HepG2 (cell line): ENCODE measurements around the gene ZNRF3. TPM values are rescaled to one million over a fixed set of nuclear protein-coding genes. Genes with fewer than 3 reads are reported as not detected.

ENCODE experiments used
- ATAC-seq: fragments of 200-7000 bp; cut with Tn5 transposase; 3 replicates; pipeline ENCODE4 v1.9.1; 2020; ENCODE audit warnings: mild to moderate bottlenecking, moderate library complexity
- BruUV-seq: library from RNA; stranded (reverse); fragments of 400-500 nt; replicated peaks from 2 replicates; lab custom pipeline; 2021; lab: Mats Ljungman, UMichigan
- CTCF ChIA-PET: fragments of 300-600 bp; formaldehyde crosslinking; extraction: SDS; loops from one replicate; lab custom pipeline; 2021; ENCODE audit warnings: low total read pairs, inconsistent platforms, low intra/inter-chr PET ratio; lab: Yijun Ruan, JAX
- POLR2A ChIA-PET: fragments of 350-600 bp; sonication (Branson Sonifier 250); formaldehyde crosslinking; loops from one replicate; lab custom pipeline; 2020; ENCODE audit warnings: antibody characterized with exemption, inconsistent platforms; lab: Yijun Ruan, JAX
- DNase-seq: peaks from one replicate; pipeline ENCODE4 v3.0.0-alpha.2; 2015; ENCODE audit warnings: low spot score
- FAIRE-seq: peaks from 3 replicates; lab custom pipeline; 2011; peaks lifted over from hg19 to GRCh38; lab: Jason Lieb, UNC
- H2AFZ ChIP-seq: one replicate; pipeline ENCODE4 v1.6.1; 2011; ENCODE audit warnings: low read length, inconsistent platforms
- H3K27ac ChIP-seq: fragments of 300-600 bp; 3 replicates; pipeline ENCODE4 v1.8.0; 2011; ENCODE audit warnings: mixed run types, mild to moderate bottlenecking, mixed read lengths, low read length, inconsistent platforms; ENCODE audit not compliant: insufficient read depth; ENCODE audit errors: extremely low read length
- H3K27me3 ChIP-seq, 2 experiments: fragments of 200-600 bp in 1 of 2; 2 replicates in 1 of 2; 3 replicates in 1 of 2; pipeline versions ENCODE4 v1.6.0 to v1.8.0; 2011; ENCODE audit warnings: low read length in 2 of 2, mild to moderate bottlenecking in 2 of 2, moderate library complexity in 2 of 2, inconsistent platforms in 1 of 2; ENCODE audit not compliant: insufficient read depth in 2 of 2, control insufficient read depth in 1 of 2
- H3K36me3 ChIP-seq, 2 experiments: fragments of 200-600 bp in 1 of 2; replicated peaks in 1 of 2; 2 replicates in 1 of 2; 3 replicates in 1 of 2; pipeline versions ENCODE4 v1.5.1 to v1.8.0; 2011; ENCODE audit warnings: low read length in 2 of 2, inconsistent platforms in 1 of 2; ENCODE audit not compliant: insufficient read depth in 2 of 2, control insufficient read depth in 1 of 2
- H3K4me1 ChIP-seq: 2 replicates; pipeline ENCODE4 v1.5.1; 2012; ENCODE audit warnings: low read length, inconsistent platforms; ENCODE audit not compliant: insufficient read depth
- H3K4me2 ChIP-seq: 2 replicates; pipeline ENCODE4 v1.6.0; 2011; ENCODE audit warnings: low read depth, low read length, inconsistent platforms
- H3K4me3 ChIP-seq, 3 experiments: fragments of 200-600 bp in 1 of 3; sonication (generic), shearing (Covaris generic) in 1 of 3; replicated peaks in 1 of 3; 2 replicates each; pipeline ENCODE4 v1.5.1; 2011 to 2016; ENCODE audit warnings: low read length in 3 of 3, inconsistent platforms in 2 of 3, low read depth in 2 of 3, mild to moderate bottlenecking in 2 of 3, control low read depth in 1 of 3, mixed read lengths in 1 of 3; ENCODE audit not compliant: insufficient read depth in 1 of 3
- H3K79me2 ChIP-seq: one replicate; pipeline ENCODE4 v1.6.1; 2011; ENCODE audit warnings: low read length, inconsistent platforms; ENCODE audit not compliant: insufficient read depth
- H3K9ac ChIP-seq: 2 replicates; pipeline ENCODE4 v1.6.0; 2011; ENCODE audit warnings: mild to moderate bottlenecking, low read depth, low read length, inconsistent platforms; ENCODE audit not compliant: insufficient read depth
- H3K9me3 ChIP-seq: 2 replicates; pipeline ENCODE4 v1.5.1; 2012; ENCODE audit warnings: mild to moderate bottlenecking, low read length
- H4K20me1 ChIP-seq: 2 replicates; pipeline ENCODE4 v1.6.0; 2011; ENCODE audit warnings: inconsistent platforms, mild to moderate bottlenecking, low read length, moderate library complexity; ENCODE audit not compliant: insufficient read depth
- MAFF ChIP-seq: IDR thresholded peaks from 2 replicates; pipeline ENCODE4 v1.6.1; 2011; ENCODE audit warnings: low read depth, low read length, improper control_type of control experiment
- MATR3 ChIP-seq: sonication (generic); formaldehyde crosslinking; IDR thresholded peaks from 2 replicates; pipeline ENCODE4 v1.4.0; 2020; ENCODE audit warnings: missing genetic modification reagents
- MIER2 ChIP-seq: IDR thresholded peaks from 2 replicates; pipeline ENCODE4 v1.6.1; 2016; ENCODE audit warnings: missing biosample characterization, missing genetic modification reagents
- MTF2 ChIP-seq: sonication (generic); formaldehyde crosslinking; IDR thresholded peaks from 2 replicates; pipeline ENCODE4 v1.5.0; 2020; ENCODE audit warnings: missing genetic modification reagents, borderline replicate concordance
- NR2F6 ChIP-seq, 2 experiments: IDR thresholded peaks; 2 replicates each; pipeline ENCODE4 v1.6.1; 2016; ENCODE audit warnings: antibody characterized with exemption in 1 of 2, mild to moderate bottlenecking in 1 of 2
- PHF5A ChIP-seq: IDR thresholded peaks from one replicate; pipeline ENCODE4 v1.6.1; 2018; ENCODE audit warnings: low read depth, missing genetic modification reagents; ENCODE audit not compliant: unreplicated experiment
- SSRP1 ChIP-seq: IDR thresholded peaks from 2 replicates; pipeline ENCODE4 v1.6.1; 2016; ENCODE audit warnings: control low read depth
- TCF7 ChIP-seq: sonication (generic); IDR thresholded peaks from 2 replicates; pipeline ENCODE4 v1.6.1; 2016; ENCODE audit warnings: antibody characterized with exemption, low read depth
- TMF1 ChIP-seq: sonication (generic); formaldehyde crosslinking; IDR thresholded peaks from 2 replicates; pipeline ENCODE4 v1.8.1; 2022; ENCODE audit warnings: low read depth, missing genetic modification reagents
- XRCC5 ChIP-seq: fragments of 200-400 bp; formaldehyde crosslinking; optimal IDR thresholded peaks from 2 replicates; pipeline ENCODE3; 2017; ENCODE audit warnings: mild to moderate bottlenecking, low read length
- YY1 ChIP-seq: IDR thresholded peaks from 2 replicates; pipeline ENCODE4 v1.6.1; 2011; ENCODE audit warnings: low read length, low read depth, moderate library complexity, mild to moderate bottlenecking; ENCODE audit not compliant: insufficient read depth, insufficient replicate concordance
- ZFP37 ChIP-seq: sonication (generic); formaldehyde crosslinking; IDR thresholded peaks from 2 replicates; pipeline ENCODE4 v1.4.0; 2020; ENCODE audit warnings: missing genetic modification reagents, borderline replicate concordance
- ZNF276 ChIP-seq: sonication (generic); formaldehyde crosslinking; IDR thresholded peaks from 2 replicates; pipeline ENCODE4 v1.4.0; 2020; ENCODE audit warnings: mild to moderate bottlenecking, low read depth, missing genetic modification reagents
- ZNF512B ChIP-seq: sonication (generic); formaldehyde crosslinking; IDR thresholded peaks from 2 replicates; pipeline ENCODE4 v1.5.1; 2020; ENCODE audit warnings: missing genetic modification reagents, mild to moderate bottlenecking, borderline replicate concordance
- ZNF776 ChIP-seq: sonication (generic); formaldehyde crosslinking; IDR thresholded peaks from 2 replicates; pipeline ENCODE4 v1.4.0; 2020; ENCODE audit warnings: mild to moderate bottlenecking, missing genetic modification reagents
- ZSCAN22 ChIP-seq: sonication (generic); formaldehyde crosslinking; IDR thresholded peaks from 2 replicates; pipeline ENCODE4 v1.4.0; 2020; ENCODE audit warnings: mild to moderate bottlenecking, missing genetic modification reagents
- WGBS: methylation state at CpG from one replicate; pipeline ENCODE4 v1.1.6; 2017; ENCODE audit warnings: low lambda C conversion rate; 5-methylcytosine and 5-hydroxymethylcytosine counted together
- in situ Hi-C: cut with HindIII; loops from 2 replicates; pipeline ENCODE4 v1.10.0; 2017; ENCODE audit warnings: low pct_unique_long_range_greater_than_20kb; ENCODE audit not compliant: extremely low pct_ligation_motif_present
- intact Hi-C: fragments of 100-400 bp; cut with micrococcal nuclease; formaldehyde crosslinking; loops from one replicate; pipeline ENCODE4 v1.10.0; 2022; ENCODE audit not compliant: unreplicated experiment
- polyA plus RNA-seq, 8 experiments: library from polyadenylated mRNA; depleted of rRNA in 3 of 8; stranded (reverse) in 7 of 8; unstranded in 1 of 8; fragments of >200 nt; fragmentation: Illumina TruSeq in 4 of 8; extraction: Trizol in 4 of 8; gene quantifications; 2 replicates each; pipeline versions ENCODE4 v1.2.1 to v1.2.3, GENCODE V29; 2011 to 2016; ENCODE audit warnings: low read depth in 4 of 8, missing spikeins in 1 of 8, mixed read lengths in 1 of 8; ENCODE audit not compliant: insufficient read depth in 1 of 8
- total RNA-seq, 5 experiments: library from RNA; depleted of rRNA; stranded (reverse); fragments of >200 nt; fragmentation: Illumina TruSeq; extraction: Trizol; gene quantifications; 2 replicates each; pipeline ENCODE4 v1.2.3, GENCODE V29; 2016; ENCODE audit warnings: low read depth in 1 of 5
- TF ChIP-seq, protein P1 (sequence below): sonication (generic); formaldehyde crosslinking; IDR thresholded peaks from 2 replicates; pipeline ENCODE4 v1.4.0; 2020; ENCODE audit warnings: mild to moderate bottlenecking, low read depth, missing genetic modification reagents
- TF ChIP-seq, protein P2 (sequence below): IDR thresholded peaks from 2 replicates; pipeline ENCODE4 v1.6.1; 2018; ENCODE audit warnings: missing genetic modification reagents, mild to moderate bottlenecking, missing compliant biosample characterization

The ZNRF3 gene
- total and polyA plus RNA-seq, 2 of the 13 experiments (the other 11 are each of a cell fraction or from before 2014, with no cell fraction given) = 20.3 to 36.7 TPM

DNA sequence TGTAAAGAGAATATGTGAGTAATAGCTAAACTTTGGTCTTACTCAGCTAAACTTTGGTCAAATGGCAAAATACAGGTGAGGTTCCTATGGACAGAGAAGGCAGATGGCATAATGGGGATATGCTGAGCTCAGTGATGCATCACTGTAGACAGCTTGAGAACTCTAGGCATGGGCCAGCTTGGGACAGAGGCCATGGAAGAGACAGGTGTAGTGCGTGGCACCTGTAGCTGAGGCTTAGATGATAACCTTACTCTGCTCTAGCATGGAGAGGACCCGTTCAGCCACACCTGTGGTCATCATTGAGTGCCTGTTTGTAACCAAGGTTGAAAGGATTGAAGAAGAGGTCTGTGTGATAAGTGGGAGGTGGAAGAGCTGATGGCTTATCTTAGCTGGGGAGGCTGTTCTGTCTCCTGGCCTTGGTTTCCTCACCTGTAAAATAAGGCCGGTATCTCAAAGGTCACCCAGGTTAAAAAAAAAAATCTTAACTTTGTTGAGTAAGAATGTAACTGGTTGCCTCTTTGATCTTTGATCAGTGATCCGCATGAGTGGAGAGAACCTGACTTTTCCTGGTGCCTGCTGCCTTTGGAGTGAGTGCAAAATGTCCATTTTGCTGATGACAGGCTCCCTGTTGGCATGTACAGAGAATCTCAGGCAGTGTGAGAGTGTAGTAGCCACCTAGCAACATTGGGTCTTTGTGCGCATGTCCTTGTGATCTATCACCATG lies 48.6 kb downstream of the ZNRF3 start:
- in situ Hi-C loops = no loop called here
- intact Hi-C loops = loop anchor here (2.0 kb wide), 1 partner anchor 21 kb away; no protein-coding TSS in a partner anchor
- TF ChIP-seq SSRP1 (CRISPR knock-in tag) = 0 out of 2 replicates have a peak, but pooled peaks have one; percentile 67
- no peak for TF ChIP-seq ZFP37 (CRISPR knock-in tag)
- peak; percentile 56; the same call in 1 of the 2 replicates for TF ChIP-seq MAFF
- TF ChIP-seq YY1 = no peak
- TF ChIP-seq MTF2 (CRISPR knock-in tag) = no peak
- no peak for TF ChIP-seq MATR3 (CRISPR knock-in tag)
- no peak for TF ChIP-seq ZNF276 (CRISPR knock-in tag)
- no peak for TF ChIP-seq ZNF776
- TF ChIP-seq TMF1 (CRISPR knock-in tag) = 0 out of 2 replicates have a peak, but pooled peaks have one; percentile 37
- TF ChIP-seq MIER2 (CRISPR knock-in tag) = no peak
- no peak for TF ChIP-seq ZNF512B (CRISPR knock-in tag)
- no peak for TF ChIP-seq ZSCAN22 (CRISPR knock-in tag)
- no peak for TF ChIP-seq PHF5A
- TF ChIP-seq, protein P1, sequence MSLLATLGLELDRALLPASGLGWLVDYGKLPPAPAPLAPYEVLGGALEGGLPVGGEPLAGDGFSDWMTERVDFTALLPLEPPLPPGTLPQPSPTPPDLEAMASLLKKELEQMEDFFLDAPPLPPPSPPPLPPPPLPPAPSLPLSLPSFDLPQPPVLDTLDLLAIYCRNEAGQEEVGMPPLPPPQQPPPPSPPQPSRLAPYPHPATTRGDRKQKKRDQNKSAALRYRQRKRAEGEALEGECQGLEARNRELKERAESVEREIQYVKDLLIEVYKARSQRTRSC (CRISPR knock-in tag) = no peak
- TF ChIP-seq TCF7 = peak; percentile 75
- TF ChIP-seq XRCC5 = peak; percentile 11
- TF ChIP-seq NR2F6 (IDR thresholded peaks at IDR 0.05) = peak; percentile 85
- TF ChIP-seq NR2F6 (CRISPR knock-in tag; IDR thresholded peaks at IDR 0.05) = peak; percentile 75
- TF ChIP-seq, protein P2, sequence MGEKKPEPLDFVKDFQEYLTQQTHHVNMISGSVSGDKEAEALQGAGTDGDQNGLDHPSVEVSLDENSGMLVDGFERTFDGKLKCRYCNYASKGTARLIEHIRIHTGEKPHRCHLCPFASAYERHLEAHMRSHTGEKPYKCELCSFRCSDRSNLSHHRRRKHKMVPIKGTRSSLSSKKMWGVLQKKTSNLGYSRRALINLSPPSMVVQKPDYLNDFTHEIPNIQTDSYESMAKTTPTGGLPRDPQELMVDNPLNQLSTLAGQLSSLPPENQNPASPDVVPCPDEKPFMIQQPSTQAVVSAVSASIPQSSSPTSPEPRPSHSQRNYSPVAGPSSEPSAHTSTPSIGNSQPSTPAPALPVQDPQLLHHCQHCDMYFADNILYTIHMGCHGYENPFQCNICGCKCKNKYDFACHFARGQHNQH = no peak; the same call in 1 of the 2 replicates

More for the DNA sequence above, 48.6 kb downstream of the ZNRF3 start:
- peak; percentile 63 for DNase-seq
- ChIA-PET POLR2A (interaction anchor here (0.6 to 3.4 kb wide), 10 partner anchors 8 to 131 kb away, joined by 3 to 24 read pairs (median 4); partner anchors contain the start of gene XBP1), CTCF (no interaction called here)
- peak overlapping the region in 1 of 3 experiments; percentile 16; a peak in 1 of 6 replicates for H3K4me3 ChIP-seq
- BruUV-seq = no TSS peak
- peaks cover 96% of the 10 kb centered on the region for H3K79me2 ChIP-seq
- 21% methylated on average over 5 of the region's 5 CpGs for WGBS
- peak; percentile 37 for FAIRE-seq
- peaks cover 16% of the 10 kb centered on the region for H4K20me1 ChIP-seq
- peaks cover 2 to 14% of the 10 kb centered on the region in 2 experiments; a peak in 3 of 5 replicates for H3K36me3 ChIP-seq
- H3K9ac ChIP-seq = no peak overlapping the region; the same call in 1 of the 2 replicates
- peak overlapping the region; percentile 55 for H3K27ac ChIP-seq
- peaks cover 98% of the 10 kb centered on the region for H3K4me1 ChIP-seq
- peak; percentile 76 for ATAC-seq
- H3K9me3 ChIP-seq = no peaks in the 10 kb centered on the region
- H3K27me3 ChIP-seq = no peaks in the 10 kb centered on the region
- H3K4me2 ChIP-seq = peak overlapping the region; percentile 60
- H2AFZ ChIP-seq = no peak overlapping the region
